Measurements from ENCODE around the gene SLC25A14.
A peak's percentile ranks its signal among the peaks of the same experiment; 100 is the strongest.

The SLC25A14 gene

DNA sequence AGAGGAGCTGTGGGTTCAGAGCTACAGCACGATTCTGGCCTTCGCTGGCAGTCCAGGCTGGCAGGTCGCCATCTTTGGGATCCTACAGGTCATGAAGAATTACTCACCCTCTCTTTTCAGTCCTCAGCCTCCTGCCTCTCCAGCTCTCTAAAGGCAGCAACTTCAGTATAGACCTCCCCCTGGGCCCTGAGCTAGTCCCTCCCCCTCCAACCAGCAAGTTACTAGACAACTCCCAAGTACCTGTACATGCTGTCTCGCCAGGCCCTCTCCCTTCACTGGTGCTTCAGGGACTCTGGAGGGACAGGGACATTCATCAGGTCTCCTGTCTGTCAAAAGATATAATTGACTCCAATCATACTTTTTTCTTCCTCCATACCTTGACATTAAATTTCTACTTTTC is 45.8 kb downstream of the SLC25A14 start, which contains the start of gene GPR119:
TSS of gene GPR119 (minus strand) at position 155 of the 400 bp plus-strand sequence. CDS start 227 bp downstream, outside the sequence.
- DNase-seq (ENCODE audit: low read depth): no peak

DNA sequence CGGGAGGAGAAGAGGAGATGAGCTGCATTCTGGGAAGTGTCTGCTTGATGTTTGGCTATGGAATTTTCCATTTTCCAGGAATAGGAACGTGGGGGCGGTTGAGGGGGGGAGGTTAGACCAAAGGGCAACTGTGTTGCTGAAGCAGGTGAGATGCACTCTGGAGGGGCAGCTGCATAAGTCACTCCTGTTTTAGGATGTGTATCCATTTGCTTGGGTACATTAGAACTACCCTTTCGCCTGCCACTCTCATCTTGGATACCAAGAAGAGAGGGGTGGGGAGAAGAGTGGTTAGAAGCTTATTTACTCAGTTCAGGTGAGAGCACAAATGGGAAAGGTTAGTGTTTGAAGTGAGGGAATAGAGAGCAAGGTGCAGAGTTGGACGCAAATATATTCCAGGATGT is 46.7 kb downstream of the SLC25A14 start:
- DNase-seq (ENCODE audit: low read depth): no peak

DNA sequence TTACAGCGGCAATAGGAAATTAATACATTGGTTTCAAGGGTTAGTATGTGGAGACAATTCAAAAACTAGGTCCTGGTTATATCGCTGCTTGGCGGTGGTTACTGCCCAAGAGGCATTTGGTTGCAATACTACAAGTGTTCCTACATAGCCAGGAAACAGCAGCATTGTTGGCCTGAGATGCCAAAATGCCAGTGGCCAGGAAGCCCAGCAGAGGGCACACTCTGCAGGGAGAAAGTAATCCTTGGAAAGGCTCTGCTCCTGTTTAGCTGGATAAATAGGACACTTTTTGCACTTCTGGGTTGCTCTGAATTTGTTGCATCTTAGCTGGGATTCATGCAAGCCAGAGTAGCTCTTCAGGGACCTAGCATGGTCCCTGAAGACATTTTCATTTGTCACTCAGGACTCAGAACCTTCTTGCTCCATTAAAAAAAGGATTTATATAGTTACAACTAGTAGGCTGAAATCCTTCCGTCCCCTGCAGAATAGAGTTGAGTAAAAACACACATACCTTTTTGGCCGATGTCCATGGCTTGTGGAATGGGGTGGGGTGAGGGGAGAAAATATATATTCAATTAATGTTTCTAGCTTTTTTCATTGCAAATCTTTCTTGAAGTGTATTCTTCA is 53.8 kb downstream of the SLC25A14 start:
- DNase-seq (ENCODE audit: low read depth): peak; percentile 33

DNA sequence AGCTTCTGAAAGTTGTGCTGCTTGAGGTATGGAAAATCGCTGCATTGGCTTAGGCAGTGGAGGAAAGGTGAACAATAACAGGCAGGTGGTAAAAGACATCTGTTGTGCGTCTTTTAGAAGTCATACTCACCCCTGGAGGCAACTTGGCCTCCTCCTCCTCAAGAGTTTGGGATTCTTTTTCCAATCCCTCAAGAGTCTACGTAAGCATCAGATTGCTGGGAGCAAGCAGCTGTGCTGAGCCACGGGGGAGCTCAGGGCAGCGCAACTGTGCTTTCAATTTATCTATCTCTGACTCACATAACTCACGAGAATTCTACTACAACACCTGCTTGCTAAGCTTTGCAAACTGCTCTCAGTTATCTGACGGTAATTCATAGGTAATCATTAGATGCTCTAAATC is 55.6 kb downstream of the SLC25A14 start:
- no peak for DNase-seq (ENCODE audit: low read depth)

- peak; percentile 56 for DNase-seq (ENCODE audit: low read depth)
Measured at GRCh38 chrX:130401415-130402207, 61.9 kb downstream of the SLC25A14 start, which contains the start of gene RBMX2. Gene RBMX2, plus strand, starts transcription at chrX:130401987. Its CDS starts 46 bp downstream, at chrX:130402033.

DNA sequence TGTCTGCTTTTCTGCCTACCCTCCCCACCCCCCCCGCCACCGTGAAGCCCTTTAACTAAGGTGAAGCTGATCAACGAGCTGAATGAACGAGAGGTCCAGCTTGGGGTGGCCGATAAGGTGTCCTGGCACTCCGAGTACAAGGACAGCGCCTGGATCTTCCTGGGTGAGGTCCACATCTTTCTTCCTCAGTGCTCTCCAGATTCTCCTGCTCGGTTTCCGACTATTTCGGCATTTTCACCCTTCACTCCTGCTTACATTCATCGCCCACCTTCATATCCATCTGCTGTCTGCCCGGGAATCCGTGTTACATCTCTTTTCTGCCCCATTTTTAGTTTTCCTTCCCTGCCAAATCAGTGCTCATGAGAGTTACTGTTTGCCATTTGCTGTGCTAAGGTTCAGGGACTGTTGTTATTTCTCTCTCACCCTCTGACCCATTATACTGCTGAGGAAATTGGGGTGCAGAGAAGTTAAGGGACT is 62.5 kb downstream of the SLC25A14 start:
- no peak for DNase-seq (ENCODE audit: low read depth)

- no peak for DNase-seq (ENCODE audit: low read depth)
Measured at GRCh38 chrX:130413415-130413814, 73.7 kb downstream of the SLC25A14 start.

DNA sequence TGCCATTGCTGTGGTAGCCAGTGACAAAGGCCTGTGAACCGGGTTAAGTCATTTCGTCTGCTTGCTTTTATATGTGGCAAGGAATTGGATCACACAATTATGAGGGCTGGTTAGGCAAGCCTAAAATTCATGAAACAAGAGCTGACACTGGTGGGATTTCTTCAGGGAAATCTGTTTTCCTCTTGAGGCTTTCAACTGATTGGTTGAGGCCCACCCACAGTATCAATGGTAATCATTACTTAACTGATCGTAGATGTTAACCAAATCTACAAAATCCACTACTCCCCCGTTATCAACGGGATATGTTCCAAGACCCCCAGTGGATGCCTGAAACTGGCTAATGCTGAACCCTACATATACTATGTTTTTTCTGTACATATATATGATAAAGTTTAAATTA is 75.1 kb downstream of the SLC25A14 start:
- DNase-seq (ENCODE audit: low read depth): no peak

DNA sequence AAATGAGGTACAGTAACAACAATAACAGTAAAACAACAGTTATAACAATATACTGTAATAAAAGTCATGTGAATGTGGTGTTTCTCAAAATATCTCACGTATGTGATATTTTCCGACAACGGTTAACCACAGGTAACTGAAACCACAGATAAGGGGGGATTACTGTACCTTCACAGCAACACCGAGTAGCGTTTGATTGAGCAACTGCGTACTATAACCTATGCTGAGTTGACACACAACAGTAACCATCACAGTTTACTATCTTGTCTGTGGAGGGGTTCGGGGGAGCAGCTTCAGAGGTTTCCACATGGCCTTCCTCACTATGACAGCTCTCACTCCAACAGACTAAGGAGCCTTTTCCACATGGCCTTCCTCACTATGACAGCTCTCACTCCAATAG is 75.5 kb downstream of the SLC25A14 start:
- DNase-seq (ENCODE audit: low read depth): no peak

DNA sequence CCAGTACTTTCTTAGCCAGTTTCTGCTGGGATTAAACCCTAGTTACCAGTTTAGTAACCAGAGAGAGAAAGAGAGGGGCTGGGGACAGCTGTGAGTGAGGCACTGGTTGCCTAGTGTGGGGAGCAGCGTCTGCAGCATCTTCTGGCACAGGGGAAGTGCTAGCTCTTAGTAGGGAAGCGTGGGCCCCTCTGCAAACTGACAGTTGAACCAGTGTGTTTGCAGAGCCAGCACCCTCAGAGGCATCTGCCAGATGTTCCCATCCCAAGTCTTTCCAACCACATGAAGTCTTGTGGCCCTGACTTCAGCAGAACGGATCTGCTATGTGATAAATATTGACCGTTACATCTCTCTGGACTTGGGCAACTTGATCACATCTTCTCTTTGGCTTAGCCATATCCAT is 77.1 kb downstream of the SLC25A14 start:
- no peak for DNase-seq (ENCODE audit: low read depth)

DNA sequence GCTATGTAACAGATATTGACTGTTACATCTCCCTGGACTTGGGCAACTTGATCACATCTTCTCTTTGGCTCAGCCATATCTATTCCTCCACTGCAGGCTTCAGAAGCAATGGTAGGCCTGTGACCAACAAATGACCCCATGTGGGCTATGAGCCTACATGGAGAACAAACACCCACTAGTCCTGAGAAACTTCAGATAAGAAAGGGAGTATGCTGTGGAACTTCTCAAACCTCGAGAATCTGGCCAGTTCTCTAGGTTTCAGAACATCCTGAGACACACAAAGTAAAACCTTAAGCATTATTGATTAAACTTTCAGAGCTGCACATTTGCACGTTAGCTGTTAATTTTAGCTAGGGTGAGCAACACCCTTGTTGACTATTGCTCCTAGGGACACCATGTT is 78.3 kb downstream of the SLC25A14 start:
- DNase-seq (ENCODE audit: low read depth): no peak

GRCh38 chrX:130418740-130419139 is 79.0 kb downstream of the SLC25A14 start:
- no peak for DNase-seq (ENCODE audit: low read depth)

DNA sequence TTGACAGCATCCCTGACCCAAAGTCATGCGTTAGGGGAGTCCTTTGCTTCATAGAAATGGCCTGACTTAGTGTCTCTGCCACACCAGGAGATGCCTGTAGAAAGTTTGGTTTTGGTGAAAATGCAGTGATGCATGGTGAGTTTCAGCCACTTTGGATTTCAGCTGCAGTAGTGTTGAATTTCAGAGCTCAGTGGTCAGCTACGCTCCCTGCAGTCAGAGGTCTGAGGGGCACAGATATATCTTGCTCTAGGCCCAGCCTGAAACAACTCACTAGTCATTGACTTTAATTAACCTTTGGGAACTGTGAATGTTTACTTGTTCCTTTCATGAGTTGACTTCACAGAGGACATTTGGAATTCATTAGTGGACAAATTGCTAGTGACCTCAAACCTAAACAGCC is 79.5 kb downstream of the SLC25A14 start:
- no peak for DNase-seq (ENCODE audit: low read depth)

Data from fibroblast of the conjunctiva (primary cell).